Measurements from ENCODE around the gene PDE10A. TPM values are rescaled to one million over a fixed set of nuclear protein-coding genes. Genes with fewer than 3 reads are reported as not detected.
"Not testable (repeated sequence)": the region's sequence is repeated elsewhere in the genome, so short reads cannot be mapped to it uniquely, and the experiment has no call there.

PDE10A gene
- total RNA-seq, 1 donor from 2014 or later = 17.3 TPM

DNA sequence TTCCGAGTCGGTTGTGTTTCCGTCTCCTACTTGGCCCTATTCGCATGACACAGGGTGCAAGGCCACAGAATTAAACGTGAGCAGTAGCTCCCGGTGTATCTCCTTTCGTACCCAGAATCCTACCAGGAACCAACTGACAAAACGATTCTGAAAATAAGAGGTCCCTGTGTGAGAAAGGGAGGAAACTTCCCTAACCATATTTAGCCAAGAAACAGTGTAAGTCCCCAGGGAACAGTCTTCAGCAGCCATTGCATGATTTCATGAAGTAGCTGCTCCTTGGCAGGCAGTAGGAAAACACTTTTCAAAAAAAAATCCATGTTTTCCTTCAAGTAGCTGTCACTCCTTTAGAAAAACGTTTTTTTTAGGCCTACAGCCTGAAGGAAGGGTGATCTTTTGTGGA lies 46.9 kb downstream of the PDE10A start:
- Histone ChIP-seq H3K4me2 (no peak overlapping the region), H3K4me3 (no peak overlapping the region), H2AFZ (replicated peaks) (no peak overlapping the region), H3K9ac (no peak overlapping the region), H3K36me3 (no peaks in the 10 kb centered on the region), H3K9me3 (ENCODE audit: low read depth) (no peaks in the 10 kb centered on the region), H3F3A (ENCODE audit: low read depth) (no peaks in the 10 kb centered on the region), H3K27me3 (no peaks in the 10 kb centered on the region), H3K27ac (no peak overlapping the region), H4K20me1 (ENCODE audit: low read depth) (no peaks in the 10 kb centered on the region), H3K4me1 (no peaks in the 10 kb centered on the region), H3K79me2 (ENCODE audit: low read depth) (no peaks in the 10 kb centered on the region)
- H3K36me3 Mint-ChIP-seq = peaks cover 13% of the 10 kb centered on the region
- H3K9me3 Mint-ChIP-seq = peaks cover 10% of the 10 kb centered on the region
- peaks cover 2% of the 10 kb centered on the region for H3K4me1 Mint-ChIP-seq
- H3K27ac Mint-ChIP-seq = no peak overlapping the region
- H3K27me3 Mint-ChIP-seq (ENCODE audit: insufficient read depth, low read depth) = no peaks in the 10 kb centered on the region
- no peak for TF ChIP-seq EZH2phosphoT487 (IDR thresholded peaks at IDR 0.05)
- TF ChIP-seq EZH2 (IDR thresholded peaks at IDR 0.05) = no peak
- H3K4me3 Mint-ChIP-seq = no peak overlapping the region
- no peak for DNase-seq (ENCODE audit: low spot score)

DNA sequence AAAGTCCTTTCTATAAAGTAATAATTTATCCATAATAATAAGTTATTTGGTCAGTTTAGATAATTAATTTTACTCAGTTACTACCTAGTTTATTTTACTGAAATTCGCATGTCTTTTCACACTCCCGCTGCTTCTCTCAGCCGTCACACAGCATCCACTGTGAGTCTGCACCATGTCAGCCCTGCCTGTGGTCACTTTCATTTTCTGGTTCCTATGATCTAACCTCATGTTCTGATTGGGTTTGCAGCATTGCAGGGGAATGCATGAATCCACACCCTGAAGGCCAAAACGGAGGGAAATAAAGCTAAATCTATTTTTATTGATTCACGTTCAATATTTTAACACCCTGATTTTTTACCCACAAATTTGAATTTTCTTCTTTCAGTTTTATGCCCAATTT lies 47.4 kb downstream of the PDE10A start:
- no peaks in the 10 kb centered on the region for H3K27me3 ChIP-seq
- no peaks in the 10 kb centered on the region for H3F3A ChIP-seq (ENCODE audit: low read depth)
- Mint-ChIP-seq H3K27ac (no peak overlapping the region), H3K36me3 (peaks cover 17% of the 10 kb centered on the region), H3K27me3 (ENCODE audit: insufficient read depth, low read depth) (no peaks in the 10 kb centered on the region), H3K9me3 (peaks cover 15% of the 10 kb centered on the region), H3K4me1 (peaks cover 2% of the 10 kb centered on the region), H3K4me3 (no peak overlapping the region)
- H3K9ac ChIP-seq = no peak overlapping the region
- no peak overlapping the region for H3K4me3 ChIP-seq
- no peaks in the 10 kb centered on the region for H3K36me3 ChIP-seq
- DNase-seq (ENCODE audit: low spot score) = no peak
- no peak overlapping the region for H2AFZ ChIP-seq (replicated peaks)
- no peaks in the 10 kb centered on the region for H3K4me1 ChIP-seq
- no peaks in the 10 kb centered on the region for H4K20me1 ChIP-seq (ENCODE audit: low read depth)
- H3K79me2 ChIP-seq (ENCODE audit: low read depth) = peaks cover 2% of the 10 kb centered on the region
- TF ChIP-seq EZH2phosphoT487 (IDR thresholded peaks at IDR 0.05) (no peak), EZH2 (IDR thresholded peaks at IDR 0.05) (no peak)
- TF ChIP-seq, protein P1, sequence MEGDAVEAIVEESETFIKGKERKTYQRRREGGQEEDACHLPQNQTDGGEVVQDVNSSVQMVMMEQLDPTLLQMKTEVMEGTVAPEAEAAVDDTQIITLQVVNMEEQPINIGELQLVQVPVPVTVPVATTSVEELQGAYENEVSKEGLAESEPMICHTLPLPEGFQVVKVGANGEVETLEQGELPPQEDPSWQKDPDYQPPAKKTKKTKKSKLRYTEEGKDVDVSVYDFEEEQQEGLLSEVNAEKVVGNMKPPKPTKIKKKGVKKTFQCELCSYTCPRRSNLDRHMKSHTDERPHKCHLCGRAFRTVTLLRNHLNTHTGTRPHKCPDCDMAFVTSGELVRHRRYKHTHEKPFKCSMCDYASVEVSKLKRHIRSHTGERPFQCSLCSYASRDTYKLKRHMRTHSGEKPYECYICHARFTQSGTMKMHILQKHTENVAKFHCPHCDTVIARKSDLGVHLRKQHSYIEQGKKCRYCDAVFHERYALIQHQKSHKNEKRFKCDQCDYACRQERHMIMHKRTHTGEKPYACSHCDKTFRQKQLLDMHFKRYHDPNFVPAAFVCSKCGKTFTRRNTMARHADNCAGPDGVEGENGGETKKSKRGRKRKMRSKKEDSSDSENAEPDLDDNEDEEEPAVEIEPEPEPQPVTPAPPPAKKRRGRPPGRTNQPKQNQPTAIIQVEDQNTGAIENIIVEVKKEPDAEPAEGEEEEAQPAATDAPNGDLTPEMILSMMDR (IDR thresholded peaks at IDR 0.05) = no peak
- no peaks in the 10 kb centered on the region for H3K9me3 ChIP-seq (ENCODE audit: low read depth)
- no peak overlapping the region for H3K27ac ChIP-seq
- no peak overlapping the region for H3K4me2 ChIP-seq

GRCh38 chr6:165611294-165611693 lies 51.7 kb downstream of the PDE10A start:
- no peak overlapping the region for H3K4me2 ChIP-seq
- H3K27me3 Mint-ChIP-seq (ENCODE audit: insufficient read depth, low read depth) = no peaks in the 10 kb centered on the region
- no peaks in the 10 kb centered on the region for H3F3A ChIP-seq (ENCODE audit: low read depth)
- H3K27ac Mint-ChIP-seq = no peak overlapping the region
- H2AFZ ChIP-seq (replicated peaks) = no peak overlapping the region
- peaks cover 2% of the 10 kb centered on the region for H3K4me1 Mint-ChIP-seq
- H3K9ac ChIP-seq = no peak overlapping the region
- no peaks in the 10 kb centered on the region for H3K36me3 ChIP-seq
- H3K4me1 ChIP-seq = no peaks in the 10 kb centered on the region
- DNase-seq (ENCODE audit: low spot score) = no peak
- H3K9me3 ChIP-seq (ENCODE audit: low read depth) = no peaks in the 10 kb centered on the region
- no peak overlapping the region for H3K27ac ChIP-seq
- no peak for TF ChIP-seq EZH2phosphoT487 (IDR thresholded peaks at IDR 0.05)
- TF ChIP-seq, protein P1 (IDR thresholded peaks at IDR 0.05) = no peak
- TF ChIP-seq EZH2 (IDR thresholded peaks at IDR 0.05) = no peak
- no peaks in the 10 kb centered on the region for H3K27me3 ChIP-seq
- H3K36me3 Mint-ChIP-seq = peaks cover 19% of the 10 kb centered on the region
- no peaks in the 10 kb centered on the region for H4K20me1 ChIP-seq (ENCODE audit: low read depth)
- H3K9me3 Mint-ChIP-seq = peaks cover 21% of the 10 kb centered on the region
- peaks cover 5% of the 10 kb centered on the region for H3K79me2 ChIP-seq (ENCODE audit: low read depth)
- H3K4me3 ChIP-seq = no peak overlapping the region
- no peak overlapping the region for H3K4me3 Mint-ChIP-seq

GRCh38 chr6:165608577-165608976 lies 54.5 kb downstream of the PDE10A start:
- DNase-seq (ENCODE audit: low spot score); H3K4me1 Mint-ChIP-seq; H3K79me2 ChIP-seq (ENCODE audit: low read depth); H3K4me1 ChIP-seq; H3K27me3 Mint-ChIP-seq (ENCODE audit: insufficient read depth, low read depth); H3K9me3 ChIP-seq (ENCODE audit: low read depth); H2AFZ ChIP-seq (replicated peaks); H3K27ac Mint-ChIP-seq; H3K27ac ChIP-seq; H3K4me3 Mint-ChIP-seq; H3F3A ChIP-seq (ENCODE audit: low read depth); H3K4me3 ChIP-seq; H3K4me2 ChIP-seq; H4K20me1 ChIP-seq (ENCODE audit: low read depth); H3K27me3 ChIP-seq; H3K9ac ChIP-seq; H3K36me3 ChIP-seq: not testable (repeated sequence)
- peaks cover 16% of the 10 kb centered on the region for H3K36me3 Mint-ChIP-seq
- peaks cover 19% of the 10 kb centered on the region for H3K9me3 Mint-ChIP-seq

Measured in neural progenitor cell (in vitro differentiated cells).